ENCODE measurements around the gene MACROD1. TPM values are rescaled to one million over a fixed set of nuclear protein-coding genes. Genes with fewer than 3 reads are reported as not detected.

The MACROD1 gene
- total RNA-seq, 1 donor from 2014 or later = 27.8 TPM

GRCh38 chr11:64185693-64186491 lies 20.0 kb upstream of the MACROD1 start, which contains the start of gene STIP1:
TSS of gene STIP1 (plus strand) at chr11:64186171. CDS start at chr11:64186262, 91 bp downstream.
- peak; percentile 33 for TF ChIP-seq CTCF (conservative IDR thresholded peaks at IDR 0.05; ENCODE audit: low read depth, low read length)
- peak; percentile 100 for DNase-seq (ENCODE audit: low read depth)
- peak within 1 kb of the TSS; percentile 65 for H3K4me3 ChIP-seq (ENCODE audit: low read depth, low read length)

- no peak for DNase-seq (ENCODE audit: low read depth)
- peak; percentile 35 for TF ChIP-seq CTCF (conservative IDR thresholded peaks at IDR 0.05; ENCODE audit: low read depth, low read length)
- peak overlapping the region; percentile 65 for H3K4me3 ChIP-seq (ENCODE audit: low read depth, low read length)
Observed at GRCh38 chr11:64185175-64185692, 19.3 kb upstream of the MACROD1 start.

GRCh38 chr11:64183890-64184289 lies 18.0 kb upstream of the MACROD1 start:
- TF ChIP-seq CTCF (conservative IDR thresholded peaks at IDR 0.05; ENCODE audit: low read depth, low read length) = no peak
- H3K4me3 ChIP-seq (ENCODE audit: low read depth, low read length) = no peak overlapping the region
- no peak for DNase-seq (ENCODE audit: low read depth)

GRCh38 chr11:64181506-64182411 lies 15.8 kb upstream of the MACROD1 start:
- no peak for TF ChIP-seq CTCF (conservative IDR thresholded peaks at IDR 0.05; ENCODE audit: low read depth, low read length)
- no peak overlapping the region for H3K4me3 ChIP-seq (ENCODE audit: low read depth, low read length)
- no peak for DNase-seq (ENCODE audit: low read depth)

GRCh38 chr11:64180891-64181290 lies 15.0 kb upstream of the MACROD1 start:
- DNase-seq (ENCODE audit: low read depth) = no peak
- TF ChIP-seq CTCF (conservative IDR thresholded peaks at IDR 0.05; ENCODE audit: low read depth, low read length) = no peak
- H3K4me3 ChIP-seq (ENCODE audit: low read depth, low read length) = no peak overlapping the region

GRCh38 chr11:64178951-64179639 lies 13.2 kb upstream of the MACROD1 start:
- TF ChIP-seq CTCF (conservative IDR thresholded peaks at IDR 0.05; ENCODE audit: low read depth, low read length) = no peak
- H3K4me3 ChIP-seq (ENCODE audit: low read depth, low read length) = no peak overlapping the region

More at GRCh38 chr11:64178951-64179639, 13.2 kb upstream of the MACROD1 start:
- no peak for DNase-seq (ENCODE audit: low read depth)

All from epithelial cell of proximal tubule (primary cell).